Upper lobe of left lung (tissue), 4 donors: ENCODE data around the gene SLC25A46.

Source experiments
- CTCF ChIP-seq, 6 experiments: fragments of 450-650 bp in 4 of 6; fragments of 200-600 bp in 2 of 6; sonication (generic) in 2 of 6; IDR thresholded peaks; one replicate each; pipeline ENCODE4 v1.5.1; 2016 to 2019; ENCODE audit warnings: antibody characterized with exemption in 6 of 6
- POLR2A ChIP-seq, 4 donors: fragments of 450-650 bp; IDR thresholded peaks; one replicate each; pipeline ENCODE4 v1.5.1; 2016 to 2017; ENCODE audit warnings: antibody characterized with exemption in 4 of 4, mild to moderate bottlenecking in 2 of 4

- no peak for TF ChIP-seq CTCF (IDR thresholded peaks at IDR 0.05)
- TF ChIP-seq POLR2A (IDR thresholded peaks at IDR 0.05), result no peak
Measured at GRCh38 chr5:110809006-110809405, 70.2 kb downstream of the SLC25A46 start.
